ENCODE results near the gene SHFL.
A peak's percentile ranks its signal among the peaks of the same experiment; 100 is the strongest.

Gene SHFL

DNA sequence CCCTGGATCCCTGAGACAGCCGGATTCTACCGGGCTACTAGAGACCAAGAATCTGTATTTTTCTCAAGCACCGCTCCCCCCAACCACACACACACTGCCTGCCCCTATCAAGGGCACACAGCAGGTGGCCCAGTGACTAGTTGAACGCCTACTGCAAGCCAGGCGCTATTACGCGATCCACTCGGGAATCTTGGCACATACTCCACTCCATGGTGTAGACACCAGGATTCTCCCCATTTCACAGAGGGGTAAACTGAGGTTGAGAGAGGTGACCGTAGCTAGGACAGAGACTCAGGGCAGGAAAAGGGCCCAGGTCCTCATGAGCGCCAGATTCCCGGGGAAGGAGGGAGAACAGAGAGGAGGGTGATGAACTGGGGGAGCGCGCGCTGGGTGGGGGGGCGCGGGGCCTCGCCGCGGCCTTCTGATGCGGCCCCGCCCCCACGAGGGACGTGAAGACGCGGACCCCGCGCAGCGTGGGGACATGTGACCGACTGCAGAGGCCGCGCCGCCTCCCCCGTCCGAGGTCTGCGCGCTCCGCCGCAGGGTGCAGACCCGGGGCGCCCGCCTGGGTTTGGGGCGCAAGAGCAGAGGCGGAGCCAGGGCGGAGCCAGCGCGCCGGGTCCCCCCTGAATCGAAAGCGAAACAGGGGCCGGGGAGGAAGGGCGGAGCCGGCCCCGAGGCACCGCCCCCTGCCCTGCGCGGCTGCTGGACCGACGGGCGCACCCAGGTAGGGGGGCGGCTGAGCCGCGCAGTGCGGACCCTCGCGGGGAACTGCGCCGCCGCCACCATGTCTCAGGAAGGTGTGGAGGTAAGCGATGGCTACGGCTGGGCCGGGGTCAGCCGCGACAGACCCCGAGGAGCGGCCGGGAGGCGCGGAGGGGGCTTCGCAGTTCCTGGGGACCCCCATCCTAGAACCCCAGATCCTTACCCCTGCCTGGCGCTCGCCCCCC lies at the start of gene SHFL:
TSS of gene SHFL (plus strand) at position 677 of the 950 bp plus-strand sequence. CDS start at position 788, 111 bp downstream.
- peak; percentile 43 to 74 for DNase-seq

DNA sequence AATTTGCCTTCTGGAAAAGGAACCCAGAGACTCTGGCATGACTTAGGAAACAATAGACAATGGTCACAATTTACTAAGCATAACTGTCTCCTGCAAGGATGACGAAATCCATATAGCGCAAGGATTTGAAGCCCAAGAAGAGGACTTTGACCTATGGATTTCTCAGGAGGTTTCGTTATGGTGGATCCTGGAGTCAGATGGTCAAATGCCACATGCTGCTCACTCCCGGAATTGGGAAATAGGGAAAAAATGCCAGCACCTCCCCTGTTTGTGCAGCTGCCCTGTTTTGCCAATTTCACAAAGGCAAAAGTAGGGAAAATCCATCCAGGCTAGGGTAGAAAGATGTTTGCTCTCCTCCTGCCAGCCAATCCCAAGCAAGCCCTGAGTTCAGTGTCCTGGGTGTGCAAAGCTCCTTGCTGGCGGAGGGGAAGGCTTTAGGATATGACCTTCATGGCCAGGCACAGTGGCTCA lies 49.5 kb upstream of the SHFL start:
- no peak for DNase-seq

DNA sequence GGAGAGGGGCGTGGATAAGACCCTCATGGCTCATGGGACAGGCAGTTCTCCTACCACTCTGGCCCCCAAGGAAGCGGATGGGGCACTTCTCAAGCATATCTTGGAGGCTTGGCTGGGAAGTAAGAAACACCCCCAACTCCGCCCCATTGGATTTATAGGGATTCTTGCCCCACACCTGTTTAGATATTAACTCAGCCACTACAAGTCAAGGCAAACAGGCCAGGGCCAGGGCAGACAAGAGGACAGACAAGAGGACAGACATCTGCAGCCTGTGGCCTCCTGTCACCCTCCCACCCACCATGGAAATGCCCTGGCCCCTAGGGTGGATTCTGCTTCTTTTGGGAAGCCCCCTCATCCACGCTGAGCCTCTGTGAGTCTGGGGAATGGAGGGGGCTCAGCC lies 48.8 kb upstream of the SHFL start:
- no peak for DNase-seq

DNA sequence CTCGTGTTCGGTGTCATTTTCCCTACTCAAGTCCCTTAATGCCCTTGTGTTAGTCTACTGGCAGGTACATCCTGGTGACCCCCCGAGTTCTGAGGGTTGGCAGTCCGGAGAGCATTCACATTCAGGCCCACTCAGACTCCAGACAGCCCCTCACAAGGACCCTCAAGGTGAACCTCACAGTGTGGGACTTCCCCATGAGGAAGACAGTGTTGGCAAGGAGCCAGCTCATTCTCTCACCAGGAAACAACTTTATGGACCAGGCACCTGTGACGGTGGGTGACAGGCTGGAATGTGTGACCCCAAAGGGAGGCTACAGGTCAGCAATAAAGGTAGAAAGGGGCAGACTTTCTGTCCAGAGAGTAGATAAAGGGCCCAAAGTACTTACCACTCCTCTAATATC lies 48.3 kb upstream of the SHFL start:
- DNase-seq: no peak

DNA sequence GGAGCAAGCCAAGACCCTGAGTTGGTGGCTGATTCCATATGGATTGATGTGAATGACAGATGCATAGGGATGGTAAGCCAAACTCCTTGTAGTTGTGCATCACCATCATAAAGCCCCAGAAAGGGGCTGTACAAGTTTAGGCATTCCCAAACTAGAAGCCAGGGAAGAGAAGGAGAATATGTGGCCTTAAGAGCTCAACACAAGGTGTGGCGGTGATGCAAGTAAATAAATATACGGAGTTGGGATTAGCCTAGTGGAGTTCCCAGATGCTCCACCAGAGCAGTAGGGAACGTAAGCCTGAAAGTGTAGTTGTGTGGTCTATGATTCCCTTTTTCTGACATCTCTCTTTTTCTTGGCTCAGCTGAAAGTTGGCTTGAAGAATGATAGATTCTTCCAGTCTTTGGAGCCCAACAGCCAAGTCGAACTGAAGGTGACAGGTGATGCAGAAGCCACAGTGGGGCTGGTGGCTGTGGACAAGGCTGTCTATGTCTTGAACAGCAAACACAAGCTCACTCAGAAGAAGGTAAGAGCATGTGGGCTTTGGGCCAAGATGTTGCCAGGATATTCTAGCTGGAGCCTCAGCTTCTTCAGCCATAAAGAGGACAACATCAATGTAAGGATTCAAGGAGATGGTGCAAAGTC lies 42.7 kb upstream of the SHFL start:
- no peak for DNase-seq

DNA sequence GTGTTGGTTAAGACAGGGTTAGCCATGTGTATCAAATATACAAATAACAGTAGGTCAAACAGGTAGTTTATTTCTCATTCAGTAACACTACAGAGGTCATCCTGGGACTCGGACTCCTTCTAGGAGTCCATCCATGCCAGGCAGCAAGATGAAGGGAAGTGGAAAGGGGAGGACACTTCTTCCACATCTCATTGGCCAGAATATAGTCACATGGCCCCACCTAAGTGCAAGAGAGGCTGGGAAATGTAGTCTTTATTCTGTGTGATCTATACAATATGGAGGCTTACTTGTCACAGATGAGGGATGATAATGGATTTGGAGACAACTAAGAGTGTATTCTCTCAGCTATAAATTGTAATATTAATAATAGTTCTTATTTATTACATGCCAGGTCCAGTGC lies 41.7 kb upstream of the SHFL start:
- DNase-seq: no peak

DNA sequence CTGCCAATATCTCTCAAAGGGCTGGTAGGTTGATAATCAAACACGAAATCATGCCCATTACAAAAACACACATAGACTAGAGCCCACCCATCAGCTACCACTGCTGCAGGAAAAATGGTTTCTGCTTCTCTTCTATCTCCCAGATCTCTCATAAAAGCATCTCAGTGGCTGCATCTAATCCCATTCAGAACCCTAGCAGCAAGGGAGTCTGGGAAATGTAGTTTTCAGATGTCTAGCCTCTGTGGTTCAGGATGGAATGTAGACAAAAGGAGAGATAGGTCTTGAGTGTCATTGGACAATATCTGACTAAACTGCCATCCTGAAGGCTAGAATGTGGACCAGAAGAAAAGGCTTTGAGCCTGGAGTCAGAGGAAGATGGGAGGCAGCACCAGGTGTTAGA lies 40.7 kb upstream of the SHFL start:
- DNase-seq: no peak

DNA sequence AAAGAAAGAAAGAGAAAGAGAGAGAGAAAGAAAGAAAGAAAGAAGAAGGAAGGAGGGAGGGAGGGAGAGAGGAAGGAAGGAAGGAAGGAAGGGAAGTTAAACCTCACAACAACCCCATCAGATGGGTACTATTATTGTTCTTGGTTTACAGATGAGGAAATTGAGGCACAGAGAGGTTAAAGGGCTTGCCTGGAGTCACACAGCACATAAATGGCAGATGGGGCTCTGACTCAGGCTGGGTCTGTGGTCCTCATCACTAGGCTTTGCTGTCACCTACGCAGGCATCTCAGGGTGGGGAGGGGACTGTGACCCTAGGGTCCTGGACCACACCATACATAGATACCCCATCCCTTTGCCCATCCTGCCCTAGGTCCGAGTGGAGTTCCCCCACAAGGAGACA lies 36.5 kb upstream of the SHFL start:
- DNase-seq: no peak

DNA sequence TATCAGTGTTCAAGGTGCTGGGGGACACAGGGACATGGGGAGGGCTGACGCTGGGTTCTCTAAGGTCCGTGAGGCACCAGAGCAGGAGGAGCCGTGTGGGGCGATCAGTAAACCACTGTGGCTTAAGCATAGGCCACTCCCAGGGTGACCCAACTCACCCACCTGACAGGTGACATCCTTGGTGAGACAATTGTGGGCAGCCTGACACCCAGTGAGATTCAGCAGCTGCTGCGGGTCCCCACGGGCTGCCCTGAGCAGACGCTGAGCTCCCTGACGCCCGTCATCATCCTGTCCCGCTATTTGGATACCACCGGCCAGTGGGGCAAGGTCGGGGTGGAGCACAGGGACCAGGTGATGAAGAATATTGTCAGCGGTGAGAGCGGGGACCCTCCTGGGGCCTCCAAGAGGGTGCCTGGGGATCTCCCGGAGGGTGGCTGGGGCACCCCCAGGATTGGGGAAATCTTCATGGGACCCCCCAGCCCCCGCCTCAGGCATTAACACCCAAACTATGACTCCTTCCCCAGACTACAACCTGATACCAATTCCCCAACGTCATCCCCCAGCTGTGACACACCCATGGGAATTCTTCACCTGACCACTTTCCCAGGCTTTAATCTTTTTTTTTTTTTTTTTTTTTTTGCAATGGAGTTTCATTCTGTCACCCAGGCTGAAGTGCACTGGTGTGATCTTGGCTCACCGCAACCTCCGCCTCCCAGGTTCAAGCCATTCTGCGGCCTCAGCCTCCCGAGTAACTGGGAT lies 33.3 kb upstream of the SHFL start:
- DNase-seq: no peak

DNA sequence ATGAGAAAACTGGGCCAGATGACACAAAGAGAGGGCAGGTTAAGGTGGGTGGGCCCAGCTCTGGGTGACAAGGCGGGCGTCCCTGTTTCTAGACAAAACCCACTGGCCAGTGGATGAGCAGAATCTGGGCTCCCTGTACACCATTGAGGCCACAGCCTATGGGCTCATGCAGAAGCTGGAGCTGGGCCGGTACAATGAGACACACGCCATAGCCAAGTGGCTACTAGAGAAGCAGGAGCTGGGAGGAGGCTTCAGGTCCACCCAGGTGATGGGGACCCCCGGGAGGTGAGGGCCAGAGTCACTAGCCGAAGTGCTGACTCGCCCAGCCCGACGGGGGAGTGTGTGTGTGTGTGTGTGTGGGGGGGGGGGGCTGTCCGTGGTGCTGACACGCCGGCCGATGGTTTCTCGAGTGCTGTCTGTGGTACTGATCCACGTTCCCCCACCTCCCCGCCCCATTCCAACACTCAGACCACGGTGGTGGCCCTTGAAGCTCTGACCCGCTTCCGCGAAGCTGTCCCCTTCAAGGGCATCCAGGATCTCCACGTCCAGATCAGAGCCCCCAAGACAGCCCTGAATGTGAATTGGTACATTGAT lies 24.3 kb upstream of the SHFL start:
- DNase-seq: no peak

DNA sequence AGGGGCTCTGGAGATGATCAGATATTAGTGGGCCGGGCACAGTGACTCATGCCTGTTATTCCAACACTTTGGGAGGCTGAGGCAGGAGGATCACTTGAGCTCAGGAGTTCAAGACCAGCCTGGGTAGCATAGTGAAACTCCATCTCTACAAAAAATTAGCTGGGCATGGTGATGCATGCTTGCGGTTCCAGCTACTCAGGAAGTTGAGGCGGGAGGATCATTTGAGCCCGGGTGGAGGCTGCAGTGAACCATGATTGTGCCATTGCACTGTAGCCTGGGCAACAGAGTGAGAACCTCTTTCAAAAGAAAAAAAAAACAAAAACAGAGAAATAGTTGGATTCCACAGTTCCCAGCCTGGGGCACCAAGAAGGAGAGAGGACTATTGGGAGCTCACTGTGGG lies 17.9 kb upstream of the SHFL start:
- no peak for DNase-seq

DNA sequence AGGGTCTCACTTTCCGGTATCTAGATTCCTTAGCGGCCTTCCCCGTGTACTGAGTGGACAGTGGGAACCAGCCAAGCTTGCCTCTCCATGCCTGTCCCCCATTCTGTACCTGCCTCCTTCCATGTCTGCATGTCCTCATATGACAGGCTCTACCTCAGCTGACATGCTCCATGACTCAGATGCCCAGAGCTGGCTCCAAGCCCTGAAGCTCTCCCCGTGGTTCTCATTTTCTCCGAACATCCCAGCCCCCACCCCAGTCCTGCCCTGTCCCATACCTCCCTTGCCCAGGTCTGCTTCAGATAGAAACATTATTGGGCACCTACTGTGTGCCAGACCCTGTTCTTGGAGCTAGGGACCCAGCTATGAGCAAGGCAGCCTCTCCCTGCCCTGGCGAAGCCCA lies 17.1 kb upstream of the SHFL start:
- DNase-seq: no peak

DNA sequence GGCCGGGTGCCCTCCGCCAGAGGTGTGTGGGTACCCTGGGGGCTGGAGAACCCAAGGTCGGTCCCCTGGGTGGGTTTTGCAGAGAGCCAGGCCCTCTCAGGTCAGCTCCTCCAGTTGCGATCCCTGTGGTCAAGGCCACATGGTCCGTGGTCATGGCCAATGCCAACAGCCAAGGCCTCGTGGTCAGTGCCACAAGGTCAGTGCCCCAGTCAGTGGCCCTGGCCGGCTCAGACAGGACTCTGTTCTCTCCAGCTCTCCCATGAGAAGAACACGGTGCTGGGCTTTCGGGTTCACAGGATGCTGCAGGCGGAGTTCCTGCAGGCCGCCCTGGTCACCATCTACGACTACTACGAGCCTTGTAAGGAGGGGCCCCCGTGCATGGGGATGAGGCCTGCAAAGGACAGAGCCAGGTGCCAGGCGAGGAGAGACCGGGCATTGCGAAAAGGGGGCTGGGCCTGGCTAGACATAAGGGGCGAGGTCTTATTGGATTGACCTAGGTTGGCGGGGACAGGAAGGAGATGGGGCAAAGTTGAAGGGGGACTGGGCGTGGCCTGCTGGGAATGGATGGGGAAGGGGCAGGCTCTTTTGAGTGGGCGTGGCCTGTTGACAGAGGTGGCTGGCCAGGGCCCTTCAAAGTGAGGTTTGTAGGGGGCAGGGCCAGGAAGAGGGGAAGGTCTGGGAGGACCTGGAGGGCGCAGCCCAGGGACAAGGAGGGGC lies 15.2 kb upstream of the SHFL start:
- DNase-seq: no peak

DNA sequence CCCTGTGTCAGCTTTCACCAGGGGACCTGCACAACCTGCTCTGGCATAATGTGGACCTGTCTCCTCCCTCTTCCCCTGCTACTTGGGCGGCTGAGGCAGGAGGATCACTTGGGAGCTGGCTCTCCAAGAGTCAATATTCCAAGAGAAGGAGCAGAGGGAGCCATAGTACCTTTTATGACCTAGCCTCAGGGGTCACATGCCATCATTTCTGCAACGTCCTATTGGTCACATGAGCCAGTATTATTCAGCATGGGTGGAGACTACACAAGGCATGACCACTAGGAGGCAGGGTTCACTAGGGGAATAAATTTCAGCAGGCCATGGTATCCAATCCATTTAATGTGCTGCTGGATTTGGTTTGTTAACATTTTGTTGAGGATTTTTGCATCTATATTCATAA lies 12.0 kb upstream of the SHFL start:
- DNase-seq: no peak

DNA sequence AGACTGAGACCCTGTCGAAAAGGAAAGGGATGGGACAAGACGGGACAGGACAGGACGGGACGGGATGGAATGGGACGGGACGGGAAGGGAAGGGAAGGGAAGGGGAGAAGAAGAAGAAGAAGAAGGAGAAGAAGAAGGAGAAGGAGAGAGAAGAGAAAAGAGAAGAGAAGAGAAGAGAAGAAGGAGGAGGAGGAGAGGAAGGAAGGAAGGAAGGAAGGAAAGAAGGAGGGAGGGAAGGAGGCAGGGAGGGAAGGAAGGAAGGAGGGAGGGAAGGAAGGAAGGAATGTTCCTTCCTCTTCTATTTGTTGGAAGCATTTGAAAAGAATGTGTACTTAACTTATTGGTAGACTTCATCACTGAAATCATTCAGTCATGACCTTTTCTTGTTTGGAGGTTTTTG lies 9.6 kb upstream of the SHFL start:
- DNase-seq: no peak

DNA sequence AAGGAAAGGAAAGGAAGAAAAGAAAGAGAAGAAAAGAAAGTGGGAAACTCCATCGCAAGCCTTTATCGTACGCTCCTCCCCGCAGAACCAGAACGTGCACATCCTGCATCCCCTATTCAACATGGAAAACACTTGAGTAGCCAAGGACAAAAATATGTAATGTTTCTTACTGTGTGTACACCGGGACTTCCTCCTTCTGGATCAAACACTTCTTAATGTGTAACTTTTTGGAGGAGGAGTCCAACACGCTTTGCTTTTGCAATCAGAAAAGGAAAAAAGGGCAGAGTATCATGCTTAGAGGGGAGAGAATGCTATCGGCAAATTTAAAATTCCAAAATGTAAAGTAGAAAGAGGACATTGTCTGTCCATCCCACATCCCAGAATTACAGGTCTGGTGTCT lies 7.8 kb upstream of the SHFL start:
- no peak for DNase-seq

DNA sequence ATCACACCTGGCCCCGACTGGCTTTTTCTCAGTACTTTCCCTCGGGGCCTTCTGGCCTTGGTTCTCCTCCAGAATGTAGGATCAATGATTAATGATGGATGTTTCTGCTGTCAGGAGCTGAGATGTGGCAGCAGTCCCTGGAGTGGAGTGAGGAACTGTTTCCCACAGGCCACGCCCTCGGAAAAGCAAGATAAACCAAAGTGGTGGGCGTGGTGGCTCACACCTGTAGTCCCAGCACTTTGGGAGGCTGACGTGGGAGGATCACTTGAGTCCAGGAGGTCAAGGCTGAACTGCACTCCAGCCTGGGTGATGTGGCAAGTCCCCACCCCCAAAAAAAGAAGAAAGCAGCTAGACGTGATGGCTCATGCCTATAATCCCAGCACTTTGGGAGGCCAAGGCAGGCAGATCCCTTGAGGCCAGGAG lies 7.1 kb upstream of the SHFL start:
- no peak for DNase-seq

DNA sequence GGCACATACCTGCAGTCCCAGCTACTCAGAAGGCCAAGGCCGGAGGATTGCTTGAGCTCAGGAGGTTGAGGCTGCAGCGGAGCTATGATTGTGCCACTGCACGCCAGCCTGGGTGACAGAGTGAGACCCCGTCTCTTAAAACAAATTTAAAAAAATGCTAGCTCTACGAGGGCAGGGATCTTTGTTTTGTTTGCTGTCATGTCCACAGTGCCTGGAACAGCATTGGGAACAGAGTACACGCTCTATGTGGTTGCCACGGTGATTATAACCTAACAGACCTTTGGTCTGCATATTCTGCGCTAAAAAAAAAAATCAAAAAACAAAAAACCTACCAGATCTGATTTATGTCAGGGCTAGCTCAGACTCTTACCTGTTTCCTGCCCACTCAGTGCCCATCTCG lies 2.2 kb upstream of the SHFL start:
- DNase-seq: no peak

DNA sequence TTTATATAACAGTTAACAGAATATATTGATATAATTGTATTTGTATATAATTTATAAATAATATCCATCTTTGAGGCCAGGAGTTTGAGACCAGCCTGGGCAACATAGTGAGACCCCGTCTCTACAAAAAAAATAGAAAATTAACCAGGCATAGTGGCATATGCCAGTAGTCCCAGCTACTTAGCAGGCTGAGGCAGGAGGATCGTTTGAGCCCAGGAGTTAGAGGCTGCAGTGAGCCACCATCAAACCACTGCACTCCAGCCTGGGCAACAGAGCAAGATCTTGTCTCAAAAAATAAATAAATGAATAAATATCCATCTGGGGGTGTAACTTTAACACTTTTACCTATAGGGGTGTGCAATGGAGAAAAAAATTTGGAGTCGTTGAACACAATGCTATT lies 1.3 kb upstream of the SHFL start:
- no peak for DNase-seq

DNA sequence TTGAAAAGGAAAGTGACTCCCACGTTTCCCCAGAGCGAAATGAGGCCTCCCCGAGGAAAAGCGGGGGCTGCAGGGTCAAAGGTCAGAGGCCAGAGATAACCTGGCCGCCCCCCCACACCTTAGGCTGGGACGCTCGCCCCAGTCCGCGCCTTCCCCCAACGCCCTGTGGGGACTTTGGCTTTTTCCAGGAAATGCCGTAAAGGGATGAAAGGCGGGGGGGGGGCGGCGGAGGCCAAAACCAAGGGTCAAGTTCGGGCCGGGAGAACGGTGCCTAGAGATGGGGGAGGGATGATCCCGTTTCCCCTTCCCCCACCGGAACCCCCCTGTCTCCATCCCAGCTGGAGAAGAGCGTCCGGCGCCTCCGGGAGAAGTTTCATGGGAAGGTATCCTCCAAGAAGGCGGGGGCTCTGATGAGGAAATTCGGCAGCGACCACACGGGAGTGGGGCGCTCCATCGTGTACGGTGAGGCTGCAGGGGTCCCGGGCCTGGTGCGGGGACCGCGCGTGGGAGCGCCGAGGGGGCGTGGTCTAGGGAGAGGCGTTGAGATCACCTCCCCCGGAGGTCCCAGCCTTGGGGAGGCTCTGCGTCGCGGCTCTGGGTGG lies 575 bp downstream of the SHFL start:
- no peak for DNase-seq

DNA sequence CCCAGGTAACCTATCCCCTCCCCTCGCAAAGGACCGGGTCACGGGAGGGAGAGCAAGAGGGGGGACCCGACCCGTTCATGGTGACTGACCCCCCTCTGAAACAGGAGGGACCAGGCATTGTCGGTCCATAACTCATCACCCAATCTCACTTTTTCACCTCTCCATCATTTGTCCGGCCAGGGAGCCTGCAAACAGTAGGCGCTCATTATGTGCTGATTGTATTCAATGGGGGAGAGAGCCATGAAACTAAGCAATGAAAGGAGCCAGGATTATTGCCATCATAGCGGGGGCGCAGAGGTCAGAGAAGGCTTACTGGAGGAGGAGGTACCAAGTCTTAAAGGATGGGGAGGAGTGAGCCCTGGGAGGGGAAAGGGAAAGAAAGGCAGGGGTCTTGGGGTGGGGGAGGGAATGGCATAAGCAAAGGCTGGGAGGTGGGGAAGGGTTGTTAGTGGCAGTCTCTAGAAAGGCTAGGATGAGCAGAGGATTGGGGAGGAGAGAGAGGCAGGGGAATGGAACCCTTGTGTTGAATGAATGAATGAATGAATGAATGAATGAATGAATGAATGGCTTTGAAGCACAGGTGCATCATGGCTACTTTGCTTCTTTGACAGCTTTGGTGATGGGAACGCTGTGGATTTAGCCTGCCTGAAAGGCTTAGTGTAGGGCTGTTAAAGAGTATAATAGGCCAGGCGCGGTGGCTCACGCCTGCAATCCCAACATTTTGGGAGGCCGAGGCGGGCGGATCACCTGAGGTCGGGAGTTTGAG lies 1.4 kb downstream of the SHFL start:
- no peak for DNase-seq

Data from bone marrow (tissue), 2 donors.